ENCODE measurements around the gene GPI. TPM values are rescaled to one million over a fixed set of nuclear protein-coding genes. Genes with fewer than 3 reads are reported as not detected.

Gene GPI
- total RNA-seq, 2 donors from 2014 or later: 181 to 183 TPM

DNA sequence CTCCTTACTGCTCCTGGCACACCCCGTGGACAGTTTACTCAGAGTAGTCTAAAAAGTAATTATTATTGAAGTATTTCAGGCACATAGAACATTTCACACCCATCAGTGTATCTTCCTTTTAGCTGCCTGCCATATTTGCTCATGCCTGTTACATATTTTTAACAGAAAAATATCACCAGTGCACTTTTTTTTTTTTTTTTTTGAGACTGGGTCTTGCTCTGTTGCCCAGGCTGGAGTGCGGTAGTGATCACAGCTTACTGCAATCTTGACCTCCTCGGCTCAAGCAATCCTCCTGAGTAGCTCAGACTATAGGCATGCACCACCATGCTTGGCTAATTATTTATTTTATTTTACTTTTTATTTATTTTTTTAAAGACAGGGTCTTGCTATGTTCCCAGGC, 40.7 kb upstream of the GPI start:
- Mint-ChIP-seq H3K27ac (no peak overlapping the region), H3K4me3 (no peak overlapping the region), H3K27me3 (ENCODE audit: insufficient read depth) (no peaks in the 10 kb centered on the region), H3K36me3 (ENCODE audit: low read depth) (peaks cover 58% of the 10 kb centered on the region), H3K4me1 (peaks cover 2% of the 10 kb centered on the region), H3K9me3 (no peaks in the 10 kb centered on the region)
- H3K27ac ChIP-seq (ENCODE audit: low read depth, low read length): no peak overlapping the region
- no peaks in the 10 kb centered on the region for H3K9me3 ChIP-seq (ENCODE audit: control insufficient read depth, low read length)
- WGBS, 2 experiments (ENCODE audit: insufficient coverage in 1 of 2, insufficient read length in 1 of 2): 93% methylated on average over 3 of the region's 3 CpGs; no CpG with 5 or more reads in 1 of the 2 experiments
- no peak overlapping the region for H3K9ac ChIP-seq (ENCODE audit: extremely low read depth, low read length, poor library complexity, severe bottlenecking)
- H3K36me3 ChIP-seq (ENCODE audit: control insufficient read depth, insufficient read depth, low read length): peaks cover 63% of the 10 kb centered on the region
- no peaks in the 10 kb centered on the region for H3K27me3 ChIP-seq (ENCODE audit: control insufficient read depth, insufficient read depth, low read length, poor library complexity, severe bottlenecking)
- TF ChIP-seq, protein P1, sequence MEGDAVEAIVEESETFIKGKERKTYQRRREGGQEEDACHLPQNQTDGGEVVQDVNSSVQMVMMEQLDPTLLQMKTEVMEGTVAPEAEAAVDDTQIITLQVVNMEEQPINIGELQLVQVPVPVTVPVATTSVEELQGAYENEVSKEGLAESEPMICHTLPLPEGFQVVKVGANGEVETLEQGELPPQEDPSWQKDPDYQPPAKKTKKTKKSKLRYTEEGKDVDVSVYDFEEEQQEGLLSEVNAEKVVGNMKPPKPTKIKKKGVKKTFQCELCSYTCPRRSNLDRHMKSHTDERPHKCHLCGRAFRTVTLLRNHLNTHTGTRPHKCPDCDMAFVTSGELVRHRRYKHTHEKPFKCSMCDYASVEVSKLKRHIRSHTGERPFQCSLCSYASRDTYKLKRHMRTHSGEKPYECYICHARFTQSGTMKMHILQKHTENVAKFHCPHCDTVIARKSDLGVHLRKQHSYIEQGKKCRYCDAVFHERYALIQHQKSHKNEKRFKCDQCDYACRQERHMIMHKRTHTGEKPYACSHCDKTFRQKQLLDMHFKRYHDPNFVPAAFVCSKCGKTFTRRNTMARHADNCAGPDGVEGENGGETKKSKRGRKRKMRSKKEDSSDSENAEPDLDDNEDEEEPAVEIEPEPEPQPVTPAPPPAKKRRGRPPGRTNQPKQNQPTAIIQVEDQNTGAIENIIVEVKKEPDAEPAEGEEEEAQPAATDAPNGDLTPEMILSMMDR (conservative IDR thresholded peaks at IDR 0.05): no peak
- H3K4me3 ChIP-seq (ENCODE audit: low read length): no peak overlapping the region
- DNase-seq: no peak
- H3K4me1 ChIP-seq (ENCODE audit: control insufficient read depth, insufficient read depth, low read length): no peaks in the 10 kb centered on the region

DNA sequence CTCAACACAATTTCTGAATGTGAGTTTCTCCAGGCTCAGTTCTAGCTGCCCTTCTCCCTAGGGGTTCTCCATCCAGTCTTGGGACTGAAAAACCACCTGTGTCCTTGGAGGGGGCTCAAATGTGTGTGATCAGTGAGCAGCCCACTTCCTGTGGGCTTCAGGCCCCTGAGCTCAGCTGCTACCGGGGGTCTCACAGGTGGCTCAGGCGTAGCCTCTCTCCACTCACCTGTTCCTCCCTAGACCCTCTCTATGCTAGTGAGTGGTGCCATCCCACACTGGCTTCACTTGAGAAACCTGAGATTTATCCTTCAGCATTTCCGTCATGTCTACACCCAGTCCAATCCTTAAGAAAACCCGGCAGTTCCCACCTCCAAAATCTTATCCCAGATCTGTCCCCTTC, 39.8 kb upstream of the GPI start:
- peak overlapping the region; percentile 13 for H3K27ac Mint-ChIP-seq
- no peaks in the 10 kb centered on the region for H3K4me1 ChIP-seq (ENCODE audit: control insufficient read depth, insufficient read depth, low read length)
- H3K27ac ChIP-seq (ENCODE audit: low read depth, low read length): no peak overlapping the region
- no peaks in the 10 kb centered on the region for H3K27me3 ChIP-seq (ENCODE audit: control insufficient read depth, insufficient read depth, low read length, poor library complexity, severe bottlenecking)
- H3K4me3 Mint-ChIP-seq: no peak overlapping the region
- H3K9ac ChIP-seq (ENCODE audit: extremely low read depth, low read length, poor library complexity, severe bottlenecking): no peak overlapping the region
- WGBS, 2 experiments (ENCODE audit: insufficient coverage in 1 of 2, insufficient read length in 1 of 2): 92 to 100% methylated on average over 2 to 4 of the region's 4 CpGs
- TF ChIP-seq, protein P1 (conservative IDR thresholded peaks at IDR 0.05): no peak
- H3K36me3 Mint-ChIP-seq (ENCODE audit: low read depth): peaks cover 58% of the 10 kb centered on the region
- no peaks in the 10 kb centered on the region for H3K9me3 Mint-ChIP-seq
- no peaks in the 10 kb centered on the region for H3K27me3 Mint-ChIP-seq (ENCODE audit: insufficient read depth)
- no peaks in the 10 kb centered on the region for H3K9me3 ChIP-seq (ENCODE audit: control insufficient read depth, low read length)
- peaks cover 2% of the 10 kb centered on the region for H3K4me1 Mint-ChIP-seq
- no peak overlapping the region for H3K4me3 ChIP-seq (ENCODE audit: low read length)
- no peak for DNase-seq
- peaks cover 67% of the 10 kb centered on the region for H3K36me3 ChIP-seq (ENCODE audit: control insufficient read depth, insufficient read depth, low read length)

DNA sequence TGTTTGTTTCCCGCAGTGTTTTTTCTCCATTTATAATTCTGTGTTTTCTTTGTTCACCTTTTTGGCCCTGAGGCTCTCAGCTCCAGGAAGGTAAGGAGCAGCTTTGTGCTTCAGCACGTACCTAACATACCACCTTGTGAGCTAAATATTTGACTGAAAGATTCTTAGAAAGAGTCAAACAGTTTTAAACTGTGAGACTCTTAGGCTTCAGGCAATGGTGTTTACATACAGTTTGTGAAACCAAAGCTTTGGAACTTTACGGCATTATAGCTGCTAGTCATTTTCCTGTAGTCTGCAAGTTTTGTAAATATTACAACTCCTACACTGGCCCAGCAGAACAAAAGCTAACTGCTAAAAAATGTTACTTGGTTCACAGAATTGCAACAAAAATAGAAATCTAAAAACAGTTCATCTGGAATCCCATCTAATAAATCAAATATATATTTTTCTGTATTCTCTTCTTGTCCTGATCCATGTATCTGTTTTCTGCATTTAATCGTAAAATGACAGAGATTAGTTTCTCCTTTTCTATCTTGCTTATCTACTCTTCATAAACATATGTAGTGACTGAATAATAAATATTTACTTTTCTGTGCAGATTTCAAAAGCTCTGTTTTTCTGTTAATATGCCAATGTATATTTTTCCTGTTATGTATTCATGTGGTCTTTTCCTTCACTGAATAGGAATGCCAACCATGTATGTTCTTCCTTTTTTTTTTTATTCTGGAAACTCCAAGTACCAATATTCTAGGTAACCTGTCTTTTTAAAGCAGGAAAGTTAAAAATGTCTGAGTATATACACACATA, 38.8 kb upstream of the GPI start:
- no peaks in the 10 kb centered on the region for H3K9me3 ChIP-seq (ENCODE audit: control insufficient read depth, low read length)
- Mint-ChIP-seq H3K27me3 (ENCODE audit: insufficient read depth) (no peaks in the 10 kb centered on the region), H3K36me3 (ENCODE audit: low read depth) (peaks cover 58% of the 10 kb centered on the region), H3K9me3 (no peaks in the 10 kb centered on the region), H3K27ac (peak overlapping the region; percentile 13), H3K4me3 (no peak overlapping the region), H3K4me1 (peaks cover 2% of the 10 kb centered on the region)
- H3K27me3 ChIP-seq (ENCODE audit: control insufficient read depth, insufficient read depth, low read length, poor library complexity, severe bottlenecking): no peaks in the 10 kb centered on the region
- peaks cover 74% of the 10 kb centered on the region for H3K36me3 ChIP-seq (ENCODE audit: control insufficient read depth, insufficient read depth, low read length)
- 88 to 94% methylated on average over 1 to 3 of the region's 4 CpGs for WGBS, 2 experiments (ENCODE audit: insufficient coverage in 1 of 2, insufficient read length in 1 of 2)
- TF ChIP-seq, protein P1 (conservative IDR thresholded peaks at IDR 0.05): no peak
- H3K4me3 ChIP-seq (ENCODE audit: low read length): no peak overlapping the region
- no peaks in the 10 kb centered on the region for H3K4me1 ChIP-seq (ENCODE audit: control insufficient read depth, insufficient read depth, low read length)
- no peak overlapping the region for H3K9ac ChIP-seq (ENCODE audit: extremely low read depth, low read length, poor library complexity, severe bottlenecking)
- no peak overlapping the region for H3K27ac ChIP-seq (ENCODE audit: low read depth, low read length)
- DNase-seq: no peak

Measured in endodermal cell (in vitro differentiated cells).